A549 (cell line): ENCODE data around the gene COL11A2. TPM values are rescaled to one million over a fixed set of nuclear protein-coding genes. Genes with fewer than 3 reads are reported as not detected.

Experiments used
- ATAC-seq, 2 experiments: fragments of 200-7000 bp in 1 of 2; fragments of >200 bp in 1 of 2; cut with Nextera tagmentation in 1 of 2; cut with Tn5 transposase in 1 of 2; 3 replicates each; pipeline versions ENCODE4 v1.8.0 to v1.9.1; 2018 to 2020; ENCODE audit warnings: mild to moderate bottlenecking in 1 of 2, moderate library complexity in 1 of 2
- CTCF ChIA-PET: fragments of 300-600 bp; sonication (Branson Sonifier 250); formaldehyde crosslinking; extraction: SDS; loops from one replicate; lab custom pipeline; 2021; ENCODE audit warnings: antibody characterized with exemption, inconsistent platforms; lab: Yijun Ruan, JAX
- POLR2A ChIA-PET: fragments of 350-600 bp; formaldehyde crosslinking; extraction: SDS; loops from one replicate; lab custom pipeline; 2021; ENCODE audit warnings: antibody characterized with exemption, inconsistent platforms; lab: Yijun Ruan, JAX
- DNase-seq, 2 experiments: peaks; one replicate each; pipeline versions ENCODE4 v3.0.0 to v3.0.0-alpha.2; 2011 to 2016; ENCODE audit warnings: low read depth in 1 of 2, low spot score in 1 of 2
- FAIRE-seq: peaks from 2 replicates; lab custom pipeline; 2011; peaks lifted over from hg19 to GRCh38; lab: Jason Lieb, UNC
- H3K27ac ChIP-seq, 2 experiments: fragments of >200 bp; sonication (Bioruptor Twin); formaldehyde crosslinking; 3 replicates each; pipeline ENCODE4 v1.5.1; 2016 to 2017
- H3K4me1 ChIP-seq: fragments of >200 bp; sonication (Bioruptor Twin); formaldehyde crosslinking; 3 replicates; pipeline ENCODE4 v1.6.1; 2016
- H3K4me2 ChIP-seq: fragments of >200 bp; sonication (Bioruptor Twin); formaldehyde crosslinking; 3 replicates; pipeline ENCODE4 v1.6.1; 2016
- H3K4me3 ChIP-seq: fragments of >200 bp; sonication (Bioruptor Twin); formaldehyde crosslinking; 3 replicates; pipeline ENCODE4 v1.5.1; 2016
- H3K9me3 ChIP-seq: fragments of >200 bp; sonication (Bioruptor Twin); formaldehyde crosslinking; 3 replicates; pipeline ENCODE4 v1.6.1; 2016
- BHLHE40 ChIP-seq: IDR thresholded peaks from 2 replicates; pipeline ENCODE4 v1.6.1; 2012; ENCODE audit warnings: low read depth, low read length, inconsistent platforms
- CHD2 ChIP-seq: fragments of 150-350 bp; IDR thresholded peaks from 2 replicates; pipeline ENCODE4 v1.6.1; 2014; ENCODE audit warnings: low read length; ENCODE audit not compliant: partially characterized antibody
- EHF ChIP-seq: fragments of 250-450 bp; sonication (Bioruptor Pico); IDR thresholded peaks from 2 replicates; pipeline ENCODE4 v1.5.0; 2020; ENCODE audit warnings: mild to moderate bottlenecking
- ESRRA ChIP-seq: fragments of 150-350 bp; IDR thresholded peaks from 2 replicates; pipeline ENCODE4 v1.6.1; 2014; ENCODE audit warnings: mild to moderate bottlenecking, low read length, borderline replicate concordance
- HOXB13 ChIP-seq: fragments of 250-450 bp; sonication (Bioruptor Pico); IDR thresholded peaks from 2 replicates; pipeline ENCODE4 v1.5.0; 2020; ENCODE audit warnings: low read depth, mild to moderate bottlenecking, moderate library complexity
- JUN ChIP-seq, 2 experiments: fragments of >200 bp; sonication (Bioruptor Twin); formaldehyde crosslinking; IDR thresholded peaks; 2 replicates in 1 of 2; 3 replicates in 1 of 2; pipeline ENCODE4 v1.6.1; 2016 to 2017
- JUNB ChIP-seq: fragments of >200 bp; sonication (Bioruptor Twin); formaldehyde crosslinking; IDR thresholded peaks from 2 replicates; pipeline ENCODE4 v1.6.1; 2016
- KDM1A ChIP-seq: fragments of 200-600 bp; sonication (generic); IDR thresholded peaks from 2 replicates; pipeline ENCODE4 v1.6.1; 2016; ENCODE audit warnings: low read depth, mild to moderate bottlenecking
- MAFK ChIP-seq: fragments of 450-650 bp; IDR thresholded peaks from 2 replicates; pipeline ENCODE4 v1.6.1; 2014; ENCODE audit not compliant: partially characterized antibody
- MYC ChIP-seq: IDR thresholded peaks from 2 replicates; pipeline ENCODE4 v1.6.1; 2012; ENCODE audit warnings: mild to moderate bottlenecking, inconsistent platforms, low read length, improper control_type of control experiment, borderline replicate concordance
- NR3C1 ChIP-seq: fragments of >200 bp; sonication (Bioruptor Twin); formaldehyde crosslinking; IDR thresholded peaks from 3 replicates; pipeline ENCODE4 v1.6.1; 2017
- PHF8 ChIP-seq: fragments of 200-600 bp; sonication (generic); IDR thresholded peaks from 2 replicates; pipeline ENCODE4 v1.6.1; 2016; ENCODE audit warnings: low read depth, mild to moderate bottlenecking, antibody characterized with exemption, moderate library complexity, borderline replicate concordance
- POLR2A ChIP-seq: IDR thresholded peaks from 2 replicates; pipeline ENCODE4 v1.6.1; 2012; ENCODE audit warnings: mild to moderate bottlenecking, low read length
- RFX5 ChIP-seq: fragments of 450-650 bp; IDR thresholded peaks from 2 replicates; pipeline ENCODE4 v1.7.1; 2014; ENCODE audit warnings: antibody characterized with exemption, mild to moderate bottlenecking, moderate library complexity
- TFCP2L1 ChIP-seq: fragments of 250-450 bp; sonication (Bioruptor Pico); IDR thresholded peaks from 2 replicates; pipeline ENCODE4 v1.5.0; 2021; ENCODE audit warnings: mild to moderate bottlenecking
- ZFP36 ChIP-seq: fragments of 450-650 bp; IDR thresholded peaks from 2 replicates; pipeline ENCODE4 v1.6.1; 2014; ENCODE audit warnings: borderline replicate concordance; ENCODE audit not compliant: partially characterized antibody
- WGBS: methylation state at CpG from one replicate; pipeline ENCODE4 v1.1.6; 2017; ENCODE audit errors: missing lambda C conversion rate; 5-methylcytosine and 5-hydroxymethylcytosine counted together
- polyA plus RNA-seq, 4 experiments: library from polyadenylated mRNA; depleted of rRNA in 3 of 4; stranded (reverse); fragments of >200 nt; fragmentation: RNase III in 1 of 4; extraction: RNeasy Plus Mini Kit Qiagen cat#74134 plus additional on column Dnase treatment in 1 of 4; gene quantifications; 2 replicates in 3 of 4; 3 replicates in 1 of 4; pipeline ENCODE4 v1.2.3, GENCODE V29; 2011 to 2017
- TF ChIP-seq, protein P1 (sequence below): fragments of >200 bp; sonication (Bioruptor Twin); formaldehyde crosslinking; IDR thresholded peaks from 3 replicates; pipeline ENCODE4 v1.5.1; 2016
- TF ChIP-seq, protein P2 (sequence below): fragments of 250-450 bp; sonication (Bioruptor Pico); IDR thresholded peaks from 2 replicates; pipeline ENCODE4 v1.5.0; 2021; ENCODE audit warnings: mild to moderate bottlenecking, moderate library complexity, borderline replicate concordance
- TF ChIP-seq, protein P3 (sequence below): IDR thresholded peaks from 2 replicates; pipeline ENCODE4 v1.6.1; 2012

Gene COL11A2
- polyA plus RNA-seq, 2 of the 4 experiments (the other 2 are of a cell fraction), result 0.66 to 1.3 TPM

DNA sequence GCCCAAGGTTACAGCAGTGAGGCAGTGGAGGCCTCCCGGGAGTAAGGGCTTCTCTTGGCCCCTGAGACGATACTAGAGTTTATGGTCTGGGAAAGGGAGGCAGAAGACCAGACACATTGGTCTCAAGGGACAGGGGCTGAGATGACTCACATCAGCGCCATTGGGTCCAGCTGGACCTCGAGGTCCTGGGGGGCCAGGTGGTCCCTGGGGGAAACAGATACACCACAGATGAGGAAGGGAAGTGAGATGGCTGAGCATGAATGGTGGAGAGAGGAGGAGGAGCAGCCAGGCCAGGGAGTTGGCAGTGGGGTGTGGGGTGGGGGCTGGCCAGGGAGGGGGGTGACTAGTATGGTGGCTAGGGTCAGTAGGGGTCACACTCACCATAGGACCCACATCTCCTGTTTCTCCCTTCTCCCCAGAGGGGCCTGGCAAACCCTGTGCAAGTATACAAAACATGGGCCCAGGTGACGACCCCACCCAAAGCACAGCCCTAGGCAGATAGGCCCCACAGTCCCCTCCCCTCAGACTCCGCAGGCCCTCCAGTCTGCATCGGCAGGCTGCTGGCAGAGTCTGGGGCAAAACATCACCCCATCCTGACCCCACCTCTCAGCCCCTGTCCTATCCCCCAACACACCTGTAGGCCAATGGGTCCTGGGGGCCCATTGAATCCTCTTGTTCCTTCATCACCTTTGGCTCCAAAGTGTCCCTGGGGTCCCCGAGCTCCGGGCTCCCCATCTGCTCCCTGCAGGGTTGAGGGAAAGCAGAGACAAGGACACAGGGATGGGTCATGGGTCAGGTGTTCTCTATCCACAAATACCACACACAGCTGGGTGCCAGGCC is 21.9 kb downstream of the COL11A2 start:
- ChIA-PET POLR2A (no interaction called here), CTCF (no interaction called here)
- FAIRE-seq (no peak), ATAC-seq (no peak), DNase-seq (no peak)
- Histone ChIP-seq H3K4me1 (no peaks in the 10 kb centered on the region), H3K27ac (no peak overlapping the region), H3K4me2 (no peak overlapping the region), H3K9me3 (no peaks in the 10 kb centered on the region), H3K4me3 (no peak overlapping the region)
- 77% methylated on average over 9 of the region's 9 CpGs for WGBS
- TF ChIP-seq PHF8 (no peak), POLR2A (no peak), BHLHE40 (no peak)

DNA sequence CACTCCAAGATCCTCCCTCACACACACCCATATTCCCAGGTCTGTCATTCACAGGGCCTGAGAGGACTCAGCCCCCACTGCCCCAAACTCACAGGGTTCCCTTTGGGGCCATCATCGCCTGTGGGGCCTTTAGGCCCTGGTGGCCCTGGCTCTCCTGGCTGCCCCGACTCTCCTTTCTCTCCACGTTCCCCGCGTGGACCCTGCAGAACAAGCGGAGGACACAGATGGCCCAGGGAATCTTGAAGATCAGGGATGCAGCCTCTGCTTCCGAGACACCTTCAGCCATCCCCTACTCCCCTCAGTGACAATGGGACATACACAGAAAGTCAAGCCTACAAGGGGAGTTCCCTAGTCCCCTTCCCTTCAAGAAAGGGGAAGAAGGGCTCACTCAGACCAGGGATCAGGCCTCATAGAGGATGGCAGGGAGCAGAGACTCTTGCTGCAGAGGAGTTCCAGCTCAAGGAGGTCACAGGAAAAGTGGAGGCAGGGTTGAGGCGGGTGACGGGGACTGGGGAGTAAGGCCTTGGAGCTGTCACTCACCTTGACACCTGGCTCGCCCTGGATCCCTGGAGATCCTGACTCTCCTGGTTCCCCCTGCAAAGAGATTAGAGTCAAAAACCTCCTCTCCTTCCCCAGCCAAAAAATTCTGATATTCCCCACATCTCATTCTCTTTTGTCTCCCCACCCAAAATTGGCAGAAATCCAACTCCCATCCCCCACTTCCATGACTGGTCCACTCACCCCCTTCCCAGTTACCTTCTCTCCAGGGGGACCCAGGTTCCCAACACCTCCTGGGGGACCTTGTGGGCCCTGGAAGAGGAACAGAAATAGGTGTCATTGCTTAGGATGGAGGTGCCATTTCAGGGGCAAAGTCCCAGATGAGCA is 22.7 kb downstream of the COL11A2 start:
- CTCF ChIA-PET, result interaction anchor here (0.6 kb wide), 1 partner anchor 1253 kb away, joined by 3 read pairs; no protein-coding TSS in a partner anchor
- TF ChIP-seq EHF (no peak), CHD2 (no peak), ESRRA (no peak), NR3C1 (no peak), JUNB (no peak), HOXB13 (no peak), MYC (no peak), ZFP36 (no peak)
- TF ChIP-seq, protein P1, sequence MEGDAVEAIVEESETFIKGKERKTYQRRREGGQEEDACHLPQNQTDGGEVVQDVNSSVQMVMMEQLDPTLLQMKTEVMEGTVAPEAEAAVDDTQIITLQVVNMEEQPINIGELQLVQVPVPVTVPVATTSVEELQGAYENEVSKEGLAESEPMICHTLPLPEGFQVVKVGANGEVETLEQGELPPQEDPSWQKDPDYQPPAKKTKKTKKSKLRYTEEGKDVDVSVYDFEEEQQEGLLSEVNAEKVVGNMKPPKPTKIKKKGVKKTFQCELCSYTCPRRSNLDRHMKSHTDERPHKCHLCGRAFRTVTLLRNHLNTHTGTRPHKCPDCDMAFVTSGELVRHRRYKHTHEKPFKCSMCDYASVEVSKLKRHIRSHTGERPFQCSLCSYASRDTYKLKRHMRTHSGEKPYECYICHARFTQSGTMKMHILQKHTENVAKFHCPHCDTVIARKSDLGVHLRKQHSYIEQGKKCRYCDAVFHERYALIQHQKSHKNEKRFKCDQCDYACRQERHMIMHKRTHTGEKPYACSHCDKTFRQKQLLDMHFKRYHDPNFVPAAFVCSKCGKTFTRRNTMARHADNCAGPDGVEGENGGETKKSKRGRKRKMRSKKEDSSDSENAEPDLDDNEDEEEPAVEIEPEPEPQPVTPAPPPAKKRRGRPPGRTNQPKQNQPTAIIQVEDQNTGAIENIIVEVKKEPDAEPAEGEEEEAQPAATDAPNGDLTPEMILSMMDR, result no peak
- 88% methylated on average over 9 of the region's 10 CpGs for WGBS
- POLR2A ChIA-PET, result no interaction called here
- no peak overlapping the region for H3K4me3 ChIP-seq
- FAIRE-seq (no peak), ATAC-seq (no peak), DNase-seq (no peak)
- no peak overlapping the region for H3K4me2 ChIP-seq
- H3K4me1 ChIP-seq, result no peaks in the 10 kb centered on the region
- H3K9me3 ChIP-seq, result no peaks in the 10 kb centered on the region
- no peak overlapping the region for H3K27ac ChIP-seq

DNA sequence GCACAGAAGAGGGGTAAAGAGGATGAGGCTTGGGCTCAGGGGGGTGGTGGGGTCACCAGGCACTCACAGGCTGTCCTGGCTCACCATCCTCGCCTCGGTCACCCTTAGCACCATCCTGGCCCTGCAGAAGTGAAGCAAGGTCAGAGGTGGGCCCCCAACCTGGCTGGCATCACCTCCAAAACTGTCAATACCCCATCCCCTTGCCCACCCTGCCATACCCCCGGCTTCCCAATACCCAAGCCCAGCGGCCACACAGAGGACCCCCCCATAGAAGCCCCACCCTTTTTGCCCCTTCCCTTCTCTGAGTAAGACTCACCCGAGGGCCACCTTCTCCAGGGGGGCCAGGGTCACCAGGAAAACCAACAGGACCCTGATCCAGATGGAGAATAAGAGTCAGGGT is 23.6 kb downstream of the COL11A2 start:
- no peak for TF ChIP-seq RFX5
- TF ChIP-seq JUN (IDR thresholded peaks at IDR 0.05), result no peak
- TF ChIP-seq KDM1A, result no peak
- no peak for TF ChIP-seq TFCP2L1 (CRISPR knock-in tag)
- TF ChIP-seq, protein P2, sequence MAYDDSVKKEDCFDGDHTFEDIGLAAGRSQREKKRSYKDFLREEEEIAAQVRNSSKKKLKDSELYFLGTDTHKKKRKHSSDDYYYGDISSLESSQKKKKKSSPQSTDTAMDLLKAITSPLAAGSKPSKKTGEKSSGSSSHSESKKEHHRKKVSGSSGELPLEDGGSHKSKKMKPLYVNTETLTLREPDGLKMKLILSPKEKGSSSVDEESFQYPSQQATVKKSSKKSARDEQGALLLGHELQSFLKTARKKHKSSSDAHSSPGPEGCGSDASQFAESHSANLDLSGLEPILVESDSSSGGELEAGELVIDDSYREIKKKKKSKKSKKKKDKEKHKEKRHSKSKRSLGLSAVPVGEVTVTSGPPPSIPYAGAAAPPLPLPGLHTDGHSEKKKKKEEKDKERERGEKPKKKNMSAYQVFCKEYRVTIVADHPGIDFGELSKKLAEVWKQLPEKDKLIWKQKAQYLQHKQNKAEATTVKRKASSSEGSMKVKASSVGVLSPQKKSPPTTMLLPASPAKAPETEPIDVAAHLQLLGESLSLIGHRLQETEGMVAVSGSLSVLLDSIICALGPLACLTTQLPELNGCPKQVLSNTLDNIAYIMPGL (CRISPR knock-in tag), result no peak
- TF ChIP-seq, protein P3, sequence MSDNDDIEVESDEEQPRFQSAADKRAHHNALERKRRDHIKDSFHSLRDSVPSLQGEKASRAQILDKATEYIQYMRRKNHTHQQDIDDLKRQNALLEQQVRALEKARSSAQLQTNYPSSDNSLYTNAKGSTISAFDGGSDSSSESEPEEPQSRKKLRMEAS, result no peak
- no peak for TF ChIP-seq ESRRA
- no peak for TF ChIP-seq BHLHE40
- TF ChIP-seq MAFK, result no peak
- TF ChIP-seq CHD2, result no peak
- CTCF ChIA-PET, result no interaction called here
- H3K4me2 ChIP-seq, result no peak overlapping the region
- H3K27ac ChIP-seq, result no peak overlapping the region
- H3K9me3 ChIP-seq, result no peaks in the 10 kb centered on the region
- ATAC-seq (no peak), FAIRE-seq (no peak), DNase-seq (no peak)
- no peak overlapping the region for H3K4me3 ChIP-seq
- 30% methylated on average over 2 of the region's 5 CpGs for WGBS
- H3K4me1 ChIP-seq, result no peaks in the 10 kb centered on the region
- POLR2A ChIA-PET, result no interaction called here
